GM11168 (cell line): ENCODE measurements around the gene UNC13D.

ENCODE experiments used
- in situ Hi-C: fragments of 300-500 bp; cut with MboI; formaldehyde crosslinking; loops from one replicate; pipeline ENCODE4 v1.12.0; 2022; ENCODE audit warnings: low sequenced_read_pairs; ENCODE audit not compliant: unreplicated experiment

UNC13D gene

GRCh38 chr17:75836605-75837004 is 7.6 kb downstream of the UNC13D start:
- in situ Hi-C loops, result no loop called here

DNA sequence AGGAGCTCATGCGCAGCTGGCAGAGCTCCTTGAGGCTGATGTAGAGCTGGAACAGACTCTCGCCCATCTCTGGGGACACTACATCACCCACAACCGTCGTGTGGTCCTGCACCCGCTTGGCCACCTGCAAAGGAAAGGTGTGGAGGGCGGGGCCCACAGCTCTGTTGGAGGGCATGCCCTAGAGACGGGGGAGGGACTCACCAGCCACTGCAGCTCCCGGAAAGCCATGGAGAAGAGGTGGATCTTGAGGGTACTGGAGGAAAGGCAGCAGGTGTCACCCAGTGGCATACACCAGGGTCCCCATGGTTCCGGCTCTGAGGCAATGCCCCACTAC is 8.6 kb downstream of the UNC13D start:
- in situ Hi-C loops, result no loop called here

DNA sequence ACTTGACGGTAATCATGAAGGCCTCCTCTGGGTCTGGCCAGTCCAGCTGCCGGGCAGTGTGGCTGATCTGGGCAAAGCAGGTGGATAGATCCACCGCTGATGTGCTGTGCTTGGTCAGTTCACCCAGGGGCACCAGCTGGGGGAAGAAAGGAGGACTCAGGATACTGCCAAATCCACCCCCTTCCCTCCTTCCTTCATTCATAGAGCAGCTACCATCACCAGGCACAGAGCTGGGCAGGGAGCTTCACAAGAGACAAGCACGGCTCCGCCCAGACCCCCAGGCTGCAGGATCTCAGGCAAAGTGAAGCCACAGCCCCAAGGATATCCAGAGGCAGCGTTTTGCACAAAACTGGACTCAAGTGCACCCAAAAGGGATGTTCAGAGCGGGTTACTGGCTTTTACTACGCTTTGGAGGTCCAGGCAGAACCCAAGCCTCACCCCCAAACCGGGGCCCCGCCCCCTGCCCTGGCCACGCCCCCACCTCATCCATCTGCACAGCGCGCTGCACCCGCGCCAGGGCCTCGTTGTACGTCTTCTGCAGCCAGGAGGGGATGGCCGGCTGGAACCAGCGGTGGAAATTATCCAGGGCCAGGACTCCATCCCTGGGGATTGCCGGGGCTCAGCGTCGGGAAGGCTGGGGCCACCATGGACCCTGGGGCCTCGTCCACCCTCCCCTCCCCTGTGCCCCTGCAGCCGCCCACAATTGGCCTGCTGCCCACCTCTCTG is 9.1 kb downstream of the UNC13D start:
- in situ Hi-C loops, result no loop called here

DNA sequence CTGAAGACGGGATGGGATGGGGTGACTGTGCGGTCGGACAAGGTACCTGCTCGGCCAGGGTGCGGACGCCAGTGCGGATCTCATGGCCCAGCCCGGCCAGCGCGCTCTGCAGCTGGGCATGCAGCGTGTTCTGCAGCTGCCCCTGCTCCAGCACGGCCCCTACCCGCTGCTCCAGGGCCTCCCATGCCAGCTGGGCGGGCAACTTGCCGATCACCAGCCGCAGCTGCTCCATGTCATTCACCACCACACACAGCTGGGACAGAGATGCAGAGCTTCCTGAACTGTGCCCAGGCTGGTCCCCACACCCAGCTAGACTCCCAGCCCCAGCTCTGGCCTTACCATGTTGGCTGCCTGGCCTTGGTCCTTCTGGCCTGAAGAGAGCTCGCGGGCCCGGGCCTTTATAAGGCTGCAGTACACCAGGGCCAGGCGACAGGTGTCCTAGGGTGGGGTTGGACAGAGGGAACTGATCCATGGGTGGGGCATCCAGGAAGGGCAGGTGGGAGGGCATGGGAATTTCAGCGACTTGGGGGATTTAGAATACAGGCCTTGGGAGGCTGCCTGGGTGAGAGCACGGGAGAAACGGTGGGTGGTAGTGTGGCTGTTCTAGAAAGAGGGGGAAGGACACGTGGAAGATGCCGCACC is 9.8 kb downstream of the UNC13D start:
- in situ Hi-C loops, result no loop called here

- in situ Hi-C loops, result no loop called here
These were observed 11.4 kb downstream of the UNC13D start for GRCh38 chr17:75832652-75833400.

GRCh38 chr17:75832164-75832651 is 12.0 kb downstream of the UNC13D start:
- in situ Hi-C loops, result no loop called here

- in situ Hi-C loops, result no loop called here
These were observed 13.1 kb downstream of the UNC13D start for GRCh38 chr17:75831032-75831571.

GRCh38 chr17:75830164-75831031 is 13.8 kb downstream of the UNC13D start:
- in situ Hi-C loops, result no loop called here

DNA sequence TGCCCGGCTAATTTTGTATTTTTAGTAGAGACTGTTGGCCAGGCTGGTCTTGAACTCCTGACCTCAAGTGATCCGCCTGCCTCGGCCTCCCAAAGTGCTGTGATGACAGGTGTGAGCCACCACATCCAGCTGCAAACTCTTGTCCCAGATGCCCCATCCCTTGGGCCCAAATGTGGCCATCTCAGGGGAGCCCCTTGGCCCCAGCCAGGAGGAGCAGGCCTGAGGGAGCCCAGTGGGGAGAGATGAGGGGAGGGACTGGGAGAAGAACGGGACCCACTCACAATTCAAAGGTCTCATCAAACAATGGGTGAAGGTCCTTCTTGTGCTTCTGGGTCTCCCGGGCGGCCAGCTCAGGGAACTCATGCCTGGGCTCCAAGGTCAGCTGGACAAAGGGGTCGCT is 14.5 kb downstream of the UNC13D start:
- in situ Hi-C loops, result no loop called here

- in situ Hi-C loops, result no loop called here
These were observed 15.5 kb downstream of the UNC13D start for GRCh38 chr17:75828741-75829140.

- in situ Hi-C loops, result no loop called here
These were observed 16.2 kb downstream of the UNC13D start for GRCh38 chr17:75828076-75828400.

DNA sequence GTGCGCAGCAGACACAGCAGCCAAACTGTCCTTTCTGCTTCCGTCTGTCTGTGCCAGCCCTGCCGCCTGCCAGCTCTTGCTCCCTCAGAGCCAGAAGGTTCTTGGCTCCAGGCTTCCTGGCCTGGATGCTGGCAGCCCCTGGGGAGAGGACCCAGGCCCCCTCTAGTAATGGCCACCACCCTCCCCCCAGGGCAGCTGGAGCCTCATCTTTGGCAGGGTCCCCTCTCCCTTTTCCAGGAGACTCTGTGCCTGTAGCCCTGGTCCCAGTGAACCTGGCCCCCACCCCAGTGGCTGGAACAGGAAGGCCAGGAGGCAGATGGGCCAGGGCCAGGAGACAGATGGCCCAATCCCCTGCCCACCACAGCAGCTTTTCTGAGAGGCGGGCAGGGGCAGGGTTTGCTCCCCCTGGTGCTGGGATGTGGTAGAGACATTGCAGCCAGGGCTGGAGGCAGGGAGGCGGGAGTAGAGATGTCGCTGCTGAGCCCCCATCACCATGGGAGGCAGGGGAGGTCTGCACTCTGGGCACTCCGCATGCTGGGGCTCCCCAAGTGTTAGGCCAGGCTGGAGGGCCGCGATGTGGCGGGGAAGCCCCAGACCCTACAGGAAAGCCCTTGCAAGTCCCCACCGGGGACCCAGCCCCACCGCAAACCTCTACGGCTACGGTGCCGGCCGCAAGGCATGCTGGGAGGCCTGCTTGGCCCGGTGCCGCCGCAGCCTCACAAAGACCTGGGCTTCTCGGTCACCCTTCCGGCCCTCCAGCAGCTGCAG is 16.7 kb downstream of the UNC13D start:
- in situ Hi-C loops, result no loop called here

DNA sequence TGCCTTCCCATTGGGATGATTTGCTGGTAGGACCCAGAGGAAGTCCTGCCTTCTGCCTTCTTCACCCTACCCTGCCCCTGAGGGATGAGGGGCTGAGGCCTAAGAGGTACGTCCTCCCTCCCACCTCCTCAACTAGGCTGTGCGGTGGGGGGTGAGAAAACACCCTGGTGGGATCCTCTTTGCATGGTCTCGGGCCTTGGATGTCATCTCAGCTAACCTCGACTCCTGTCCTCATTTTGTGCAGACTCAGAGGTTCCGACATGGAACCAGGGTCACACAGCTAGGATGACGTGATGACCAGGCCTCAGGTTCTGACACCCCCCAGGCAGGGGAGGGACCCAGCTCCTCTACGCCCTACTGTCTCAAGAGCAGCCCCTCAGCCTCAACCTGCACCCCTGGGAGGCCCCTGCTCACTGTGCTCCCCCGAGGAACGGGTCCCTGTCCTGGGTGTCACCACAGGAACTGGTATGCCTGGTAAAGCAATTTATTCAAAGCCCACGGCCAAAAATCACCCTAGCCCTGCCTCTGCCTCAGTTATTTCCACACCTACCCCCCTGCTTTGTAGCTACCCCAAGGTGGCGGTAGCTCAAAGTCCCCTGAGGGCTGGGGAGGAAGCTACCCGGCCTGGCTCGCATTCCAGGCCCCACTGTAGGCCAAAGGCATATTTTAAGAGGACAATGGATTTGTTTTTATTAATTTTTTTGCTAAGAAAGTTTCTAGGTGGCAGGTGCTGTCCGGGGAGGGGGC is 17.5 kb downstream of the UNC13D start:
- in situ Hi-C loops, result no loop called here

GRCh38 chr17:75825748-75826370 is 18.3 kb downstream of the UNC13D start:
- in situ Hi-C loops, result no loop called here

DNA sequence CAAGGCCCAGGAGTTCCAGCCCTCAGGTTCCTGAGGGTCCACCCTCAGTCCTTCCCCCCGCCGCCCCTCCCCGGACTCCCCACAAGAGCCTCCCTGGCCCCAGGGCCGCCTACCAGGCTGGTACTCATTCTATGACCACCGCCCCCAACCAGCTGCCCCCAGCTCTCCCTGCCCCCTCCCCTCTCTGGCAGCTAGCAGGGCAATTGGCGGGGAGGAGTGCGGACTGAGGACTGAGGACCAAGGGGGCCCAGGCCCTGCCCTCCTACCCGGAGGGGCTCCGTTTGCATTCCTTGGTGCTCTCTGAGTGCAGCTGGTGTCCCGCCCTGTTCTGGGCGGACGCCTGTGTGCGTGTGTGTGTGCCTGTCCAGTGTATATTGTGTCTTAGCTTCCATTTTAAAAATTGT is 19.1 kb downstream of the UNC13D start:
- in situ Hi-C loops, result no loop called here

DNA sequence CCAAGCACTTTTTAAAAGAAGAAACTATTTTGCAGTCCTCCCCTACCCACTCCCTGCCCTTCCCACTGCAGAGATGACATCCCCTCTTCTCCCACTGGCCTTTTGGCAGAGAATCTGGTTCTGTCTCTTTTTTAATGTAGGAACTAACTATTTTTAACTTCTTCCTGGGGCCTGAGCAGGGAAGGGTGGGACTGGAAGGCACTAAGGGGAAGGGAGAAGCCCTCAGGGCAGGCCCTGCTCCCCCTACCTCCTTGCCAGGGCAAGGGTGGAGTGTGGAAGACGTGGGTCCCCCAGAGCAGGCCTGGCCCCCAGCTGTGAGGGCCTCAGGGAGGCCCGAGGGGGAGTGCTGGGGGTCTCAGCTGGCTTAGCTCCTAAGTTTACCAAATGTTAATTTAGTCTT is 19.5 kb downstream of the UNC13D start:
- in situ Hi-C loops, result no loop called here

- in situ Hi-C loops, result no loop called here
These were observed 20.1 kb downstream of the UNC13D start for GRCh38 chr17:75824050-75824552.
